ENCODE data around the gene NRL.

DNA sequence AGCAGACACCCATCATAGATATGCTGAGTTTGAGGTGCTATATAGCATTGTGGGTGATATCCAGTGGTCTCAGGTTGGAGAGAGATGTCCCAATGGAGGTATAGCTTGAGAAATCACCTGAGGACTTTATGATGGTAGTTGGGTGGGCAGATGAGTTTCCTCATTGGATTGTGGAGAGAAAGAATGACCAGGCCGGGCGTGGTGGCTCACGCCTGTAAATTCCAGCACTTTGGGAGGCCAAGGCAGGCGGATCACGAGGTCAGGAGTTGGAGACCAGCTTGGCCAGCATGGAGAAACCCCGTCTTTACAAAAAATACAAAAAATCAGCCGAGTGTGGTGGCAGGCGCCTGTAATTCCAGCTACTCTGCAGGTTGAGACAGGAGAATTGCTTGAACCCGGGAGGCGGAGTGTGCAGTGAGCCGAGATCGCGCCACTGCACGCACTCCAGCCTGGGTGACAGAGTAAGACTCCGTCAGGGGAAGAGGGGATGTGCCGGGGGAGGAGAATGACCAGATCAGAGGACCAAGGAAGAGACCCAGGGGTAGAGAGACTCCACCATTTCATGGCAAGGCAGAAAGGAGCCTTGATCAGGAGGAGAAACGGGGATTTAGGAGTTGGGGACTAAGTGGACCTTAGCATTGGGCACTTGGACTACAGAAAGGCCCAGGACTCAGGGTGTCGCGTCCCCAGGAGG, 21.4 kb downstream of the NRL start:
- TF ChIP-seq EZH2 (IDR thresholded peaks at IDR 0.05; ENCODE audit: low read length, missing control alignments) = no peak
- TF ChIP-seq, protein P1, sequence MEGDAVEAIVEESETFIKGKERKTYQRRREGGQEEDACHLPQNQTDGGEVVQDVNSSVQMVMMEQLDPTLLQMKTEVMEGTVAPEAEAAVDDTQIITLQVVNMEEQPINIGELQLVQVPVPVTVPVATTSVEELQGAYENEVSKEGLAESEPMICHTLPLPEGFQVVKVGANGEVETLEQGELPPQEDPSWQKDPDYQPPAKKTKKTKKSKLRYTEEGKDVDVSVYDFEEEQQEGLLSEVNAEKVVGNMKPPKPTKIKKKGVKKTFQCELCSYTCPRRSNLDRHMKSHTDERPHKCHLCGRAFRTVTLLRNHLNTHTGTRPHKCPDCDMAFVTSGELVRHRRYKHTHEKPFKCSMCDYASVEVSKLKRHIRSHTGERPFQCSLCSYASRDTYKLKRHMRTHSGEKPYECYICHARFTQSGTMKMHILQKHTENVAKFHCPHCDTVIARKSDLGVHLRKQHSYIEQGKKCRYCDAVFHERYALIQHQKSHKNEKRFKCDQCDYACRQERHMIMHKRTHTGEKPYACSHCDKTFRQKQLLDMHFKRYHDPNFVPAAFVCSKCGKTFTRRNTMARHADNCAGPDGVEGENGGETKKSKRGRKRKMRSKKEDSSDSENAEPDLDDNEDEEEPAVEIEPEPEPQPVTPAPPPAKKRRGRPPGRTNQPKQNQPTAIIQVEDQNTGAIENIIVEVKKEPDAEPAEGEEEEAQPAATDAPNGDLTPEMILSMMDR (conservative IDR thresholded peaks at IDR 0.05 in 1 of 2, IDR thresholded peaks at IDR 0.05 in 1 of 2; ENCODE audit: low read depth in 1 of 2, low read length in 2 of 2) = no peak

All from fibroblast of lung (primary cell).